ENCODE measurements around the gene CORIN.
"Not testable (repeated sequence)": the region's sequence is repeated elsewhere in the genome, so short reads cannot be mapped to it uniquely, and the experiment has no call there.

CORIN gene

GRCh38 chr4:47706352-47706751 is 131.5 kb downstream of the CORIN start:
- not testable (repeated sequence) for H3K9ac ChIP-seq (ENCODE audit: low read length in 2 of 2); H3K4me1 ChIP-seq (ENCODE audit: control insufficient read depth, insufficient read depth, low read length); H3K9me3 ChIP-seq (ENCODE audit: control insufficient read depth in 2 of 2, low read length in 2 of 2); H3K27me3 ChIP-seq (ENCODE audit: control insufficient read depth in 1 of 2, insufficient read depth in 2 of 2, low read length in 2 of 2); H3K36me3 ChIP-seq (ENCODE audit: control insufficient read depth in 2 of 2, insufficient read depth in 2 of 2, low read length in 2 of 2); H3K27ac ChIP-seq (ENCODE audit: low read length); H3K4me3 ChIP-seq (ENCODE audit: low read length in 2 of 2)

GRCh38 chr4:47705326-47705981 is 132.4 kb downstream of the CORIN start:
- Histone ChIP-seq H3K4me1 (ENCODE audit: control insufficient read depth, insufficient read depth, low read length) (no peaks in the 10 kb centered on the region), H3K9me3 (ENCODE audit: control insufficient read depth in 2 of 2, low read length in 2 of 2) (no peaks in the 10 kb centered on the region), H3K4me3 (ENCODE audit: low read length in 2 of 2) (no peak overlapping the region), H3K36me3 (ENCODE audit: control insufficient read depth in 2 of 2, insufficient read depth in 2 of 2, low read length in 2 of 2) (no peaks in the 10 kb centered on the region), H3K27me3 (ENCODE audit: control insufficient read depth in 1 of 2, insufficient read depth in 2 of 2, low read length in 2 of 2) (no peaks in the 10 kb centered on the region), H3K9ac (ENCODE audit: low read length in 2 of 2) (no peak overlapping the region), H3K27ac (ENCODE audit: low read length) (no peak overlapping the region)

DNA sequence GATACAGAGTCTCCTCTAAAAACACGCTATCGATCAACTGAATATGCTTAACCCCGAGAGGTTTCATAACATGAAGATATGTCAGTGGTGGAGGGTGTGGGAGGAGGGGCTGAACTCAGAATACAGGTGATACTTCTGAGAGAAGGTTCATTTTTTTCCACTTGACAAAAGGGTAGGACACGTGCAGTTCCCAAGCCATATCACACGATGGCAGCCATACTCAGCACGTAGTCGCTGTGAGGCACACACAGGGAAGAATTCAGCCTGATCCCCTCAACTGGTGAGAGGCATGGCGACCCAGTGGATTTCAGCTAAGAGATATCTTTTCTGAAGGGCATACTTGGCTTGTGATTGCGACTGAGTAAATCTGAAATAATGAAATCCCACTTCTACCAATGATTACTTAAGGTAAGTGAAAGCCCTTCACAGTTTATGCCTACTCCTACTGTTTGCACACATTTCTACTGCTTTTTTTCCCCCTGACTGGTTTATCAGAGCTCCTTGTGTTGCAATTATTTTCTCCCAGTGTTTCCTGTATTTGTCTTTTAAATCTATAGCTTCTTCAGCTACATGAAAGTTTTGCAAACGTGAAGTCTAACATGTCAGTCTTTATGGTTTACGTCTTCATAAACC is 133.1 kb downstream of the CORIN start:
- Histone ChIP-seq H3K9ac (ENCODE audit: low read length in 2 of 2) (no peak overlapping the region), H3K27ac (ENCODE audit: low read length) (no peak overlapping the region), H3K4me3 (ENCODE audit: low read length in 2 of 2) (no peak overlapping the region)

DNA sequence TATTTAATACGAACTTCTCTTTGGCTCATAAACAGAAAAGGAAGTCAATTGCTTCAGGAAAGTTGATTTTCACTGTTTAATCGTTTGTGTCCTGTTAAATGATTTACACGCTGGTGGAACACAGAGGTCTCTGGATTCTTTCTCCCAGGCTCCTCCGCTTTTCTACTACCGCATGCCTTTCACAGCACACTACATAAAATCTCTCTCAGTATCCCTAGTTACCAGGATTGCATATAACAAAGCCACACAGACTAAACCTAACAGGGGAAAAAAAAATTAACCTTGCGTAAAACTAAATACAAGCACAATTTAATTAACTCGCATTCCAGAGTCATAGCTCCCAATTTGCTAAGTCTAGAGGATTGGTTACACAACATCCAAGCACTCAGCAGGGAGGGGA is 133.9 kb downstream of the CORIN start:
- Histone ChIP-seq H3K36me3 (ENCODE audit: control insufficient read depth in 2 of 2, insufficient read depth in 2 of 2, low read length in 2 of 2) (no peaks in the 10 kb centered on the region), H3K4me3 (ENCODE audit: low read length in 2 of 2) (no peak overlapping the region), H3K27me3 (ENCODE audit: control insufficient read depth in 1 of 2, insufficient read depth in 2 of 2, low read length in 2 of 2) (no peaks in the 10 kb centered on the region), H3K4me1 (ENCODE audit: control insufficient read depth, insufficient read depth, low read length) (no peaks in the 10 kb centered on the region), H3K9me3 (ENCODE audit: control insufficient read depth in 2 of 2, low read length in 2 of 2) (no peaks in the 10 kb centered on the region), H3K9ac (ENCODE audit: low read length in 2 of 2) (no peak overlapping the region), H3K27ac (ENCODE audit: low read length) (no peak overlapping the region)

More for the DNA sequence above, 133.1 kb downstream of the CORIN start:
- H3K36me3 ChIP-seq (ENCODE audit: control insufficient read depth in 2 of 2, insufficient read depth in 2 of 2, low read length in 2 of 2), result no peaks in the 10 kb centered on the region
- H3K4me1 ChIP-seq (ENCODE audit: control insufficient read depth, insufficient read depth, low read length), result no peaks in the 10 kb centered on the region
- no peaks in the 10 kb centered on the region for H3K9me3 ChIP-seq (ENCODE audit: control insufficient read depth in 2 of 2, low read length in 2 of 2)
- no peaks in the 10 kb centered on the region for H3K27me3 ChIP-seq (ENCODE audit: control insufficient read depth in 1 of 2, insufficient read depth in 2 of 2, low read length in 2 of 2)

GRCh38 chr4:47703008-47703407 is 134.9 kb downstream of the CORIN start:
- Histone ChIP-seq H3K9me3 (ENCODE audit: control insufficient read depth in 2 of 2, low read length in 2 of 2) (no peaks in the 10 kb centered on the region), H3K27me3 (ENCODE audit: control insufficient read depth in 1 of 2, insufficient read depth in 2 of 2, low read length in 2 of 2) (no peaks in the 10 kb centered on the region), H3K36me3 (ENCODE audit: control insufficient read depth in 2 of 2, insufficient read depth in 2 of 2, low read length in 2 of 2) (no peaks in the 10 kb centered on the region), H3K9ac (ENCODE audit: low read length in 2 of 2) (no peak overlapping the region), H3K4me3 (ENCODE audit: low read length in 2 of 2) (no peak overlapping the region), H3K4me1 (ENCODE audit: control insufficient read depth, insufficient read depth, low read length) (no peaks in the 10 kb centered on the region), H3K27ac (ENCODE audit: low read length) (no peak overlapping the region)

- Histone ChIP-seq H3K4me3 (ENCODE audit: low read length in 2 of 2) (no peak overlapping the region), H3K4me1 (ENCODE audit: control insufficient read depth, insufficient read depth, low read length) (no peaks in the 10 kb centered on the region), H3K9me3 (ENCODE audit: control insufficient read depth in 2 of 2, low read length in 2 of 2) (no peaks in the 10 kb centered on the region), H3K9ac (ENCODE audit: low read length in 2 of 2) (no peak overlapping the region), H3K36me3 (ENCODE audit: control insufficient read depth in 2 of 2, insufficient read depth in 2 of 2, low read length in 2 of 2) (no peaks in the 10 kb centered on the region), H3K27me3 (ENCODE audit: control insufficient read depth in 1 of 2, insufficient read depth in 2 of 2, low read length in 2 of 2) (no peaks in the 10 kb centered on the region), H3K27ac (ENCODE audit: low read length) (no peak overlapping the region)
Measured at GRCh38 chr4:47701286-47701685, 136.6 kb downstream of the CORIN start.

DNA sequence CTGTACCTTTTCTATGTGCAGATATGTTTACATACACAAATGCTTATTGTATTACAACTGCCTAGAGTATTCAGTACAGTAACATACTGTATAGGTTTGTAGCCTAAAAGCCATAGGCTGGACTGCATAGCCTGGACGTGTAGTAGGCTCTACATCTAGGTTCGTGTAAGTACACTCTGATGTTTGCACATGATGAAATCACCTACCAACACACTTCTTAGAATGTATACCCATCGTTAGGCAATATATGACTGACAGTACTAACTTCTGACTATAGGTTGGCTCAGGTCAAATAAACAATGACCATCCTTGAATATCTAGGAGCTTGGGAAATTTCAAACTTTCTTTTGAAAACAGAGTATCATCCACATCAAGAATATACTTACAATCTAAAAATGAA is 139.0 kb downstream of the CORIN start:
- H3K9me3 ChIP-seq (ENCODE audit: control insufficient read depth in 2 of 2, low read length in 2 of 2), result no peaks in the 10 kb centered on the region
- no peaks in the 10 kb centered on the region for H3K36me3 ChIP-seq (ENCODE audit: control insufficient read depth in 2 of 2, insufficient read depth in 2 of 2, low read length in 2 of 2)
- no peak overlapping the region for H3K27ac ChIP-seq (ENCODE audit: low read length)

GRCh38 chr4:47696823-47697222 is 141.0 kb downstream of the CORIN start:
- H3K36me3 ChIP-seq (ENCODE audit: control insufficient read depth in 2 of 2, insufficient read depth in 2 of 2, low read length in 2 of 2), result no peaks in the 10 kb centered on the region
- H3K4me3 ChIP-seq (ENCODE audit: low read length in 2 of 2), result no peak overlapping the region
- no peaks in the 10 kb centered on the region for H3K27me3 ChIP-seq (ENCODE audit: control insufficient read depth in 1 of 2, insufficient read depth in 2 of 2, low read length in 2 of 2)
- no peaks in the 10 kb centered on the region for H3K9me3 ChIP-seq (ENCODE audit: control insufficient read depth in 2 of 2, low read length in 2 of 2)
- no peak overlapping the region for H3K27ac ChIP-seq (ENCODE audit: low read length)
- no peak overlapping the region for H3K9ac ChIP-seq (ENCODE audit: low read length in 2 of 2)
- H3K4me1 ChIP-seq (ENCODE audit: control insufficient read depth, insufficient read depth, low read length), result no peaks in the 10 kb centered on the region

More for the DNA sequence above, 139.0 kb downstream of the CORIN start:
- H3K4me1 ChIP-seq (ENCODE audit: control insufficient read depth, insufficient read depth, low read length), result no peaks in the 10 kb centered on the region
- no peaks in the 10 kb centered on the region for H3K27me3 ChIP-seq (ENCODE audit: control insufficient read depth in 1 of 2, insufficient read depth in 2 of 2, low read length in 2 of 2)
- H3K9ac ChIP-seq (ENCODE audit: low read length in 2 of 2), result no peak overlapping the region
- no peak overlapping the region for H3K4me3 ChIP-seq (ENCODE audit: low read length in 2 of 2)

DNA sequence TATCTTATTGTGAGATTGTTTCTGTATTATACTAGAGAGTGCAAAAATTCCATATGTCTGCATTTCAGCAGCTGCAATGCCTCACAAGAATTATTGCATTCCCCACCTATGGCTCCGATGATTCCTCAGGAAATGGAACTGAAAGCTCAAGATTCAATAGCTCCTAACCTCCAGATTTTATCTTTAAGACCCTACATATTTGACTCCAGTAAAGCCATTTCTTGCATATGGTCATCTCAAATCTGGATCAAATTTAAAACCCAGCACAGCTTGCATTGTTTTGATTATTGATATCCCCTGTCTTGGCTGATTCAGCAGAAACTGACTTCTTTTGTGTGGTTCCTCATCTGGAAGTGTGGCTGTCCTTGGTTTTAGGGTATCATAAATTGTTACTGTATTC is 142.6 kb downstream of the CORIN start:
- Histone ChIP-seq H3K9ac (ENCODE audit: low read length in 2 of 2) (no peak overlapping the region), H3K4me3 (ENCODE audit: low read length in 2 of 2) (no peak overlapping the region), H3K36me3 (ENCODE audit: control insufficient read depth in 2 of 2, insufficient read depth in 2 of 2, low read length in 2 of 2) (no peaks in the 10 kb centered on the region), H3K9me3 (ENCODE audit: control insufficient read depth in 2 of 2, low read length in 2 of 2) (no peaks in the 10 kb centered on the region), H3K27me3 (ENCODE audit: control insufficient read depth in 1 of 2, insufficient read depth in 2 of 2, low read length in 2 of 2) (no peaks in the 10 kb centered on the region), H3K4me1 (ENCODE audit: control insufficient read depth, insufficient read depth, low read length) (no peaks in the 10 kb centered on the region), H3K27ac (ENCODE audit: low read length) (no peak overlapping the region)

DNA sequence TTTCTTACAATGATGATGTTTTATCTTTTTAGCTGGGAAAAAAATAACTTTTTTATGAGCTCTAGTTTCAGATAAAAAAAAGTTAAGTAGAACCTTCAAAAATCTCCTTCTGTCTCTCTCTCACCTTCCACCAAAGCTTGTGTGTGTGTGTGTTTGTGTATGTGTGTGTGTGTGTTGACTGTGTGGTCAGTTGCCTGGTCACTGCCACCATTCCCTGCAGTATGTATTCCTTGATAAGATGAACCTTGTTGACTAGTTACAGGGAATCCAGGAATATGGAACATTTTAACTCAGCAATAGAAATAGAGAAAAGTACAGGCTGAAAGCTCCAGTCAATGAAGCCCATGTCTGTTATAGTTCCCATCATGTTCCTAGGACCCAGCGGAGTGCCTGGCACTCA is 143.5 kb downstream of the CORIN start:
- Histone ChIP-seq H3K4me1 (ENCODE audit: control insufficient read depth, insufficient read depth, low read length) (no peaks in the 10 kb centered on the region), H3K27me3 (ENCODE audit: control insufficient read depth in 1 of 2, insufficient read depth in 2 of 2, low read length in 2 of 2) (no peaks in the 10 kb centered on the region), H3K36me3 (ENCODE audit: control insufficient read depth in 2 of 2, insufficient read depth in 2 of 2, low read length in 2 of 2) (no peaks in the 10 kb centered on the region), H3K9ac (ENCODE audit: low read length in 2 of 2) (no peak overlapping the region), H3K4me3 (ENCODE audit: low read length in 2 of 2) (no peak overlapping the region), H3K9me3 (ENCODE audit: control insufficient read depth in 2 of 2, low read length in 2 of 2) (no peaks in the 10 kb centered on the region), H3K27ac (ENCODE audit: low read length) (no peak overlapping the region)

DNA sequence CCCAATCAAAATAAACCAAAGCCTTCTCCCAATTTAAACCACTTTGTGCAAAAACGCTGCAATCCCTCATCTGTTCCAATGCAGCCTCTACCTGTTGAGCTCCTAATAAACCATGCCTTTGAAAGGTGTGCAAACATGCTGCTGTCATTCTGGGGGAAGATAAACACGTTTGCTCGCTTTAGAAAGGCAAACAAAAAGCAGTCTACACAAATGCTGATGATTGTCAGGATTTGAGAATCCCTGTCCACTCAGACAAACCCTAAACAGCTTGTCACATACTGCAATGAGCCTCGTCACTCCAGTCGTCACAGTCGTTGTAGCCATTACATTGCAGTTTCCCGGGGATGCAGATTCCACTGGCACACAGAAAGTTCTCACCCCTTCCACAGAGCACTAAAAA is 145.2 kb downstream of the CORIN start:
- no peak overlapping the region for H3K9ac ChIP-seq (ENCODE audit: low read length in 2 of 2)
- H3K36me3 ChIP-seq (ENCODE audit: control insufficient read depth in 2 of 2, insufficient read depth in 2 of 2, low read length in 2 of 2), result no peaks in the 10 kb centered on the region
- H3K9me3 ChIP-seq (ENCODE audit: control insufficient read depth in 2 of 2, low read length in 2 of 2), result no peaks in the 10 kb centered on the region
- H3K27me3 ChIP-seq (ENCODE audit: control insufficient read depth in 1 of 2, insufficient read depth in 2 of 2, low read length in 2 of 2), result no peaks in the 10 kb centered on the region
- H3K4me3 ChIP-seq (ENCODE audit: low read length in 2 of 2), result no peak overlapping the region
- no peaks in the 10 kb centered on the region for H3K4me1 ChIP-seq (ENCODE audit: control insufficient read depth, insufficient read depth, low read length)
- no peak overlapping the region for H3K27ac ChIP-seq (ENCODE audit: low read length)

Data from stomach smooth muscle (tissue), 2 donors.